ENCODE measurements around the gene CDK4.

DNA sequence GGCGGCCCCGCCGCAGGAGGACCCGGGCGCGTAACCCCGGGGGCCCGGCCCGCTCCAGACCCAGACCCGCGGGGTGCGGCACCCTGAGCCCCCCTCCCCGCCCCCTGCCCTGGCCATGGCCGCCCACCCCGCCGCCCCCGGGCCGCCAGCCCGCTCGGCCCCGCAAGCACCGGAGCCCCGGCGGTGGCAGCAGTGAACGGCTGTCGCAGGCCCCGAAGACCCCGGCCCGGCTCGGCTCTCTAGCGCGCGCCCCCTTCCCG is 3.0 kb upstream of the CDK4 start:
- TF ChIP-seq EZH2 (IDR thresholded peaks at IDR 0.05; ENCODE audit: low read depth): no peak
- TF ChIP-seq, protein P1, sequence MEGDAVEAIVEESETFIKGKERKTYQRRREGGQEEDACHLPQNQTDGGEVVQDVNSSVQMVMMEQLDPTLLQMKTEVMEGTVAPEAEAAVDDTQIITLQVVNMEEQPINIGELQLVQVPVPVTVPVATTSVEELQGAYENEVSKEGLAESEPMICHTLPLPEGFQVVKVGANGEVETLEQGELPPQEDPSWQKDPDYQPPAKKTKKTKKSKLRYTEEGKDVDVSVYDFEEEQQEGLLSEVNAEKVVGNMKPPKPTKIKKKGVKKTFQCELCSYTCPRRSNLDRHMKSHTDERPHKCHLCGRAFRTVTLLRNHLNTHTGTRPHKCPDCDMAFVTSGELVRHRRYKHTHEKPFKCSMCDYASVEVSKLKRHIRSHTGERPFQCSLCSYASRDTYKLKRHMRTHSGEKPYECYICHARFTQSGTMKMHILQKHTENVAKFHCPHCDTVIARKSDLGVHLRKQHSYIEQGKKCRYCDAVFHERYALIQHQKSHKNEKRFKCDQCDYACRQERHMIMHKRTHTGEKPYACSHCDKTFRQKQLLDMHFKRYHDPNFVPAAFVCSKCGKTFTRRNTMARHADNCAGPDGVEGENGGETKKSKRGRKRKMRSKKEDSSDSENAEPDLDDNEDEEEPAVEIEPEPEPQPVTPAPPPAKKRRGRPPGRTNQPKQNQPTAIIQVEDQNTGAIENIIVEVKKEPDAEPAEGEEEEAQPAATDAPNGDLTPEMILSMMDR (conservative IDR thresholded peaks at IDR 0.05): no peak

All from PC-9 (cell line).